HL-60 (cell line): Measurements from ENCODE around the gene MICAL2.

Source experiments
- DNase-seq, 2 experiments: peaks; one replicate each; pipeline ENCODE4 v3.0.0-alpha.2; 2010 to 2020; ENCODE audit warnings: low read depth in 1 of 2, low spot score in 1 of 2
- H3K27ac ChIP-seq: fragments of 250-450 bp; sonication (Bioruptor Pico); replicated peaks from 2 replicates; pipeline ENCODE4 v1.5.1; 2020; ENCODE audit warnings: mild to moderate bottlenecking, moderate library complexity
- H3K27me3 ChIP-seq: fragments of 250-450 bp; sonication (Bioruptor Pico); 2 replicates; pipeline ENCODE4 v1.5.1; 2021; ENCODE audit warnings: mild to moderate bottlenecking, moderate library complexity; ENCODE audit not compliant: insufficient read depth, poor library complexity, severe bottlenecking
- H3K4me3 ChIP-seq: replicated peaks from 2 replicates; pipeline ENCODE4 v1.5.1; 2011; ENCODE audit warnings: mild to moderate bottlenecking, control low read depth, low read length; ENCODE audit not compliant: insufficient read depth
- GABPA ChIP-seq: IDR thresholded peaks from 2 replicates; pipeline ENCODE4 v1.6.1; 2012; ENCODE audit warnings: low read depth
- POLR2AphosphoS5 ChIP-seq: IDR thresholded peaks from 2 replicates; pipeline ENCODE4 v1.6.1; 2012; ENCODE audit warnings: low read depth
- SPI1 ChIP-seq: IDR thresholded peaks from 2 replicates; pipeline ENCODE4 v1.6.1; 2012; ENCODE audit warnings: low read depth, mild to moderate bottlenecking, borderline replicate concordance
- TF ChIP-seq, protein P1 (sequence below): IDR thresholded peaks from one replicate; pipeline ENCODE4 v1.5.1; 2011; ENCODE audit warnings: low read length, control low read depth, inconsistent platforms; ENCODE audit not compliant: insufficient read depth
- TF ChIP-seq, protein P2 (sequence below): IDR thresholded peaks from 2 replicates; pipeline ENCODE4 v1.6.1; 2012; ENCODE audit warnings: low read depth; ENCODE audit not compliant: insufficient replicate concordance

The MICAL2 gene

DNA sequence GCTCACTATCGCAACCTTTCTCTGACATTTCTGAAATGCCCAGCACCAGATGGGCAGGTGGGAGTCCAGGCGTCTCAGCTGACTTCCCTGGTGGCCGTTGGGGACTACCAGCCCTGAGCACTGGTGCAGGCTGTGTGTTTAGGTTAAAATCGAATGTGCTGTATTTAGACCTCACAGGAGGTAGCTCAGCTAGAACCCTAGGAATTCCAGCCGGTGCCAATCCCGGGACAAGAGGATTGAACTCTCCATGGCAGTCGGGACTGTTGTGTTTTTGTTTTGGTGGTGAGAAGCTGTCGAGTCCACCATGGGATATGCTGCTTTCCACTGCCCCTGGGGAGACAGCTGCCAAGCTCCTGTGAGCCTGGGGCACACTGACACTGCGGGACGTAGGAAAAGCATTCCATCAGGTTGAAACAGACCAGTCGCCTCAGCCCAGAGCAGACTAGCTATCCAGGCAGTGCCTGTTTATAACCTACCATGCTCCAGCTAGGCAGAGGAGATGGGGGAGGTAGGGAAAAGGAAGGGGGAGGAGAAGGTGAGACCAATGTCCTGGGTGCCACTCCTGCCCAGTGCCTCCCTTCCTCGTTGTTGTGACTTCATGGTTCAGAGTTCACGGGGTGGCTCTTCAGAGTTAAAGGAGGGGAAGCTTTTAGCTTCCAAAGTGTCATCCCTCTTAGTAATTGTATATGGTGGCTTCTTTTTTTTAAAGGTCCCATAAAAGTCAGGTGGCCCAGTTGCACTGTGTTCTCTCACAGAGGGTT is 53.0 kb downstream of the MICAL2 start:
- DNase-seq, result no peak
- Histone ChIP-seq H3K27me3 (no peaks in the 10 kb centered on the region), H3K27ac (no peak overlapping the region), H3K4me3 (no peak overlapping the region)
- no peak for TF ChIP-seq POLR2AphosphoS5
- TF ChIP-seq SPI1, result no peak
- TF ChIP-seq, protein P1, sequence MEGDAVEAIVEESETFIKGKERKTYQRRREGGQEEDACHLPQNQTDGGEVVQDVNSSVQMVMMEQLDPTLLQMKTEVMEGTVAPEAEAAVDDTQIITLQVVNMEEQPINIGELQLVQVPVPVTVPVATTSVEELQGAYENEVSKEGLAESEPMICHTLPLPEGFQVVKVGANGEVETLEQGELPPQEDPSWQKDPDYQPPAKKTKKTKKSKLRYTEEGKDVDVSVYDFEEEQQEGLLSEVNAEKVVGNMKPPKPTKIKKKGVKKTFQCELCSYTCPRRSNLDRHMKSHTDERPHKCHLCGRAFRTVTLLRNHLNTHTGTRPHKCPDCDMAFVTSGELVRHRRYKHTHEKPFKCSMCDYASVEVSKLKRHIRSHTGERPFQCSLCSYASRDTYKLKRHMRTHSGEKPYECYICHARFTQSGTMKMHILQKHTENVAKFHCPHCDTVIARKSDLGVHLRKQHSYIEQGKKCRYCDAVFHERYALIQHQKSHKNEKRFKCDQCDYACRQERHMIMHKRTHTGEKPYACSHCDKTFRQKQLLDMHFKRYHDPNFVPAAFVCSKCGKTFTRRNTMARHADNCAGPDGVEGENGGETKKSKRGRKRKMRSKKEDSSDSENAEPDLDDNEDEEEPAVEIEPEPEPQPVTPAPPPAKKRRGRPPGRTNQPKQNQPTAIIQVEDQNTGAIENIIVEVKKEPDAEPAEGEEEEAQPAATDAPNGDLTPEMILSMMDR, result no peak
- TF ChIP-seq, protein P2, sequence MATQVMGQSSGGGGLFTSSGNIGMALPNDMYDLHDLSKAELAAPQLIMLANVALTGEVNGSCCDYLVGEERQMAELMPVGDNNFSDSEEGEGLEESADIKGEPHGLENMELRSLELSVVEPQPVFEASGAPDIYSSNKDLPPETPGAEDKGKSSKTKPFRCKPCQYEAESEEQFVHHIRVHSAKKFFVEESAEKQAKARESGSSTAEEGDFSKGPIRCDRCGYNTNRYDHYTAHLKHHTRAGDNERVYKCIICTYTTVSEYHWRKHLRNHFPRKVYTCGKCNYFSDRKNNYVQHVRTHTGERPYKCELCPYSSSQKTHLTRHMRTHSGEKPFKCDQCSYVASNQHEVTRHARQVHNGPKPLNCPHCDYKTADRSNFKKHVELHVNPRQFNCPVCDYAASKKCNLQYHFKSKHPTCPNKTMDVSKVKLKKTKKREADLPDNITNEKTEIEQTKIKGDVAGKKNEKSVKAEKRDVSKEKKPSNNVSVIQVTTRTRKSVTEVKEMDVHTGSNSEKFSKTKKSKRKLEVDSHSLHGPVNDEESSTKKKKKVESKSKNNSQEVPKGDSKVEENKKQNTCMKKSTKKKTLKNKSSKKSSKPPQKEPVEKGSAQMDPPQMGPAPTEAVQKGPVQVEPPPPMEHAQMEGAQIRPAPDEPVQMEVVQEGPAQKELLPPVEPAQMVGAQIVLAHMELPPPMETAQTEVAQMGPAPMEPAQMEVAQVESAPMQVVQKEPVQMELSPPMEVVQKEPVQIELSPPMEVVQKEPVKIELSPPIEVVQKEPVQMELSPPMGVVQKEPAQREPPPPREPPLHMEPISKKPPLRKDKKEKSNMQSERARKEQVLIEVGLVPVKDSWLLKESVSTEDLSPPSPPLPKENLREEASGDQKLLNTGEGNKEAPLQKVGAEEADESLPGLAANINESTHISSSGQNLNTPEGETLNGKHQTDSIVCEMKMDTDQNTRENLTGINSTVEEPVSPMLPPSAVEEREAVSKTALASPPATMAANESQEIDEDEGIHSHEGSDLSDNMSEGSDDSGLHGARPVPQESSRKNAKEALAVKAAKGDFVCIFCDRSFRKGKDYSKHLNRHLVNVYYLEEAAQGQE, result no peak
- TF ChIP-seq GABPA, result no peak

DNA sequence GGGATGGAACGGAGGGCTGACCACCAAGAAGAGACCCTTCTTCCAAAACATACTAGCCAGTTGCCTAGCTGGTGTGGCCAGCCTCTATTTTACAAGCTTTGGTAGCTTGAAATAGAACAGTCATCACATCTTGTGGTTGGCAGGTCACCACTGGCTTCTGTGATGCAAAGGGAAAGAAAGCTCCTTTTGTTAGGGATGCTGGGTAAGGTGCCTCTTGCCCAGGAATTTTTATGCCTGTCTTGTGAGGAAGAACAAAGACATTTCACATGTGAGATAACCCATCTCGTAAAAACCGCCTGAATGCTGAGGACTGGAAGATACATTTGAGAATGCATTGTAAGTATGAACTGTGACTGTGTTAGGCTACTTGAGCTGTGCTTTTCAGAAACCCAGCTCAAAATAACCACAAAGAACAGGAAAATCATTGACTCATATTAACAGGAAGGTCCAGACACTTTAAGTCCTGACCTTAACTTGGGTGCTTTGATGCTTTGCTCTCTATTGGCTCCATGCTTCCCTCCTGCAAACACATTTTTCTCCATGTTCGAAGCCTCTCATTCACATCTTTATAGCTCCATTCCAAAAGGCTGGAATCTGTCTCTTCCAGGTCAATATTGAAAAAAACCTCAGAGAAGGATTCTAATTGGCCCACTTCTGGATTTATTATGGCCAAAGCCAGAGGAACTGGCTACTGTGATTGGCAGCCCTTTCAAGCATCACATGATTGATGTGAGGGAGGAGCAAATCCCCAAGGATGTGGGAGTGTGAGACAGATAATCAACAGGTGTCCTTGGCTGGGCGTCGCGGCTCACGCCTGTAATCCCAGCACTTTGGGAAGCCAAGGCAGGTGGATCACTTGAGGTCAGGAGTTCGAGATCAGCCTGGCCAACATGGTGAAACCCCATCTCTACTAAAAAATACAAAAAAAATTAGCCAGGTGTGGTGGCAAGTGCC is 53.9 kb downstream of the MICAL2 start:
- TF ChIP-seq, protein P1, result no peak
- TF ChIP-seq SPI1, result no peak
- no peak for TF ChIP-seq POLR2AphosphoS5
- TF ChIP-seq, protein P2, result no peak
- no peak for TF ChIP-seq GABPA
- no peak overlapping the region for H3K4me3 ChIP-seq
- no peak for DNase-seq
- H3K27me3 ChIP-seq, result no peaks in the 10 kb centered on the region
- no peak overlapping the region for H3K27ac ChIP-seq

DNA sequence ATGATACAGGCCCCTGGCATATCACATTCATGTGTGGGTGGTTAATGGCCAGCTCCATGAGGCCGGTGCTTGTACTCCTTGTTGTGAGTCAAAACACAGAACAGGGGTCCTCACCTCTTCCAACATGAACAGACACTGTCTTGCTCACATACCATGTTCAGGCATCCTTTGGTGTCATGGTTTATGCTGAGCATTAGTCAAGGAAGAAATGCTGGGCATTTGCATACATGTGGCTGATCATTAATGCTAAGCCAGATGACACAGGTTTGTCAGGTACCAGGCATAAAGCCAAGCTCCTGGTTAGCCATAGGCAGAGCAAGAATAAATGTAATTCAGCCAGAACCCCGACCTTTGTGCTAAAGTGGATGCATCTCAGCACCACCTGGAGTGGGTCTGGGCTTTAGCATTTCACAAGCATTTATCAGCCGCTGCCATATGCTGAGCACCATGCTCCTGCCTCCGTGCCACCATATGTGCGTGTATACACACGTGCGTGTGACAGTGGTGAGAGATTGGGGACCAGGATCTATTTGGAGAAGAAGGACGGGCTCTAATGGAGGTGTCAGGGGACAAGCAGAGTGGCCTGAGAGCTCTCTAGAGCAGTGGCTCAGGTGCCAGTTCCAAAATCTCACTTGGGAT is 55.0 kb downstream of the MICAL2 start:
- no peak overlapping the region for H3K27ac ChIP-seq
- no peak overlapping the region for H3K4me3 ChIP-seq
- no peaks in the 10 kb centered on the region for H3K27me3 ChIP-seq
- no peak for DNase-seq
- TF ChIP-seq, protein P2, result no peak
- TF ChIP-seq SPI1 (no peak), GABPA (no peak), POLR2AphosphoS5 (no peak)
- TF ChIP-seq, protein P1, result no peak
